ENCODE data around the gene ZNF444.

Gene ZNF444

DNA sequence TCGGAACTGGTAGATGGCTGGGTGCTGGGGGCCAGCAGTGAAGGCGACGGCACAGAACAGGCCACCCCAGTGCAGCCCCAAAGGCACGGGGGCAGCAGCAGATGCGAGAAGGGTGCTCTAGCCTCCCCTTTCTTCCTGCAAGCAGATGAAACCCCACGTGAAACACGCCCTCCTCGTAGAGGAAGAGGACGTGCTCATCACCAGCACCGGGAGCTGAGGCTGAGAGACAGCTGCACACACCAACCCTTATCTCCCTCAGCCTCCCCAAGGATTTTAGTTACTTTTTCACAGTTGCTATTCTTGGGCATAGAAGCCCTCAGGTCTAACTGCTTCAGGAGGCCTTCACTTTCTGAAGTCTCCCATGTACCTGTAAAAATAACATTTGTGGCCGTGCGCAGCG, 31.9 kb upstream of the ZNF444 start:
- no peak overlapping the region for H3K4me3 ChIP-seq (ENCODE audit: low read depth, low read length)
- TF ChIP-seq CTCF (IDR thresholded peaks at IDR 0.05; ENCODE audit: low read depth, low read length) = no peak

GRCh38 chr19:56110515-56111448, 30.3 kb upstream of the ZNF444 start:
- no peak for TF ChIP-seq CTCF (IDR thresholded peaks at IDR 0.05; ENCODE audit: low read depth, low read length)
- no peak overlapping the region for H3K4me3 ChIP-seq (ENCODE audit: low read depth, low read length)

DNA sequence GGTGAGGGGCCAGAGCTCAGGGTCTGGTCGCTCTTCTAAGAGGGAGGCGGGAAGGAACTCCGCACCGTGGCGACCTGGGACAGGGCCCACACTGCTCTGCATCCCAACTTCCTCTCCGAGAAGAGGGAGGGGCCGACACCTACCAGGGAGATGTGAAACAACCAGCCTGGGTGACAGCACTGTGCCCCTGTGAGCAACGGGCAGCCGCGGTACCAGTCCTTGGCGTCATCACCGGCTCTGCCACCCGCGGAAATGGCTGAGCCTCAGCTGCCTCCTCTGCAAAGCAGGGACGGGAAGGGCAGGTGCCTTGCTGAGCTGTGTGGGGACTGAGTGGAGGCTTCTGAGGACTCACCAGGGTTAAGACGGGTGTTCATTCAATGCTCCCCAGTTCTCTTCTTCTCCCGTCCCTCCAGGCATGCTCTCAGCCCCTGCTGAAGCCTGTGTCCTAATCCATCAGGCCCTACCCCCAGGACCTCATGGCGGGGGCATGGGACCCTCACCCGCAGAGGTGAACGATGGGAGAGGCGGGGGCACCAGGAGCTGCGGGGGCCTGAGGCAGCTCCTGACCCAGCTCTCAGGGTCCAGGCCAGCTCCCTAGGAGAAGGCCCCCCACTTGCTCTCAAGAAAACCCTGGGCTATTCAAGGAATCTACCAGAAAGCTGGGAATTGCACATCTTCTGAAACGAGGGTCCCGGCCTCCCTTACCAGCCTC, 29.3 kb upstream of the ZNF444 start:
- H3K4me3 ChIP-seq (ENCODE audit: low read depth, low read length) = no peak overlapping the region
- no peak for TF ChIP-seq CTCF (IDR thresholded peaks at IDR 0.05; ENCODE audit: low read depth, low read length)

DNA sequence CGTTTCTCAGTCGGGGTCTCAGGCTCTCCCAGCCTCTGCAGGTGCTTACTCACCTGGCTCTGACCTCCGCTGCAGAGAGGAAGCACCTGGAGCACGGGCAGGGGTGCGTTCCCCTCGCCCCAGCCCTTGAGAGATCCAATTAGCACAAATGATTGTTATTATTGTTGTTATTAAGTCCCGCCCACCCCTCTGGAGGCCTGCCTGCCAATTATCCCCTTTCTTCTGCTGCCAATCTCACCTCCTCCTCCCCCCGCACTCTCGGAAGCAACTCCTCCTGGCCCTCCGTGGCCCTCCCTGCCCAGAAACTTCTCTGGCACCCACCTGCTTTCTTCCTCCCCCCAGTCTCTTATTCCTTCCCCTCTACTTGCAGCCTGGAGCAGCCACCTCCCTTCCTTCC, 28.8 kb upstream of the ZNF444 start:
- no peak for TF ChIP-seq CTCF (IDR thresholded peaks at IDR 0.05; ENCODE audit: low read depth, low read length)
- H3K4me3 ChIP-seq (ENCODE audit: low read depth, low read length) = no peak overlapping the region

GRCh38 chr19:56113074-56113632, 27.9 kb upstream of the ZNF444 start:
- TF ChIP-seq CTCF (IDR thresholded peaks at IDR 0.05; ENCODE audit: low read depth, low read length) = no peak
- H3K4me3 ChIP-seq (ENCODE audit: low read depth, low read length) = no peak overlapping the region

- no peak for TF ChIP-seq CTCF (IDR thresholded peaks at IDR 0.05; ENCODE audit: low read depth, low read length)
- H3K4me3 ChIP-seq (ENCODE audit: low read depth, low read length) = no peak overlapping the region
Observed at GRCh38 chr19:56114051-56114777, 26.9 kb upstream of the ZNF444 start.
